GM19324 (cell line): ENCODE data around the gene DIP2B.

ENCODE experiments used
- ATAC-seq: cut with Tn5 transposase; IDR thresholded peaks from one replicate; pipeline ENCODE4 v1.9.1; 2021; ENCODE audit warnings: mild to moderate bottlenecking, moderate library complexity; ENCODE audit not compliant: unreplicated experiment, low FRiP score

The DIP2B gene

DNA sequence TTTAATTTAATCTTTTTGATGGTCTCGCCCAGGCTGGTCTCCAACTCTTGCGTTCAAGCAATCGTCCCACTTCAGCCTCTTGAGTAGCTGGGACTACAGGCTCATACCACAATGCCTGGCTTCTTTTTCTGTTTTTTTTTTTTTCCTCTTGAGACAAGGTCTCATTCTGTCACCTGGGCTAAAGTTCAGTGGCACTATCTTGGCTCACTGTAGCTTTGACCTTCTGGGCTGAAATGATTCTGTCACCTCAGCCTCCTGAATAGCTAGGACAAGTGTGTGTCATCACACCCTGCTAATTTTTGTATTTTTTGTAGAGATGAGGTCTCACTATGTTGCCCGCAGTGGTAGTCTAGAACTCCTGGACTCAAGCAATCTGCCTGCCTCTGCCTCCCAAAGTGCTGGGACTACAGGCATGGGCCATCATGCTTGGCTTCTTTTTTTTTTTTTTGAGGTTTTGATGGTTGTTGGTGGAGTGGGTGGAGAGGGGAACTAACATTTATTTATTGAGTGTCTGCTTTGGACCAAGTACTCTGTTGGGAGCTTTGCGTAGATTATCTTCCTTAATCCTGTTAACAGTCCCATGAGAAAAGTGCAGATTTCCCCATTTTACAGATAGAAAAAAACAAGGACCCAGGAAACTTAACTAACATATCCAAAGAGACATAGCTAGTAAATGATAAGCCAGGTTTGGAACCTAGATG lies 102.0 kb downstream of the DIP2B start:
- ATAC-seq, result no peak

DNA sequence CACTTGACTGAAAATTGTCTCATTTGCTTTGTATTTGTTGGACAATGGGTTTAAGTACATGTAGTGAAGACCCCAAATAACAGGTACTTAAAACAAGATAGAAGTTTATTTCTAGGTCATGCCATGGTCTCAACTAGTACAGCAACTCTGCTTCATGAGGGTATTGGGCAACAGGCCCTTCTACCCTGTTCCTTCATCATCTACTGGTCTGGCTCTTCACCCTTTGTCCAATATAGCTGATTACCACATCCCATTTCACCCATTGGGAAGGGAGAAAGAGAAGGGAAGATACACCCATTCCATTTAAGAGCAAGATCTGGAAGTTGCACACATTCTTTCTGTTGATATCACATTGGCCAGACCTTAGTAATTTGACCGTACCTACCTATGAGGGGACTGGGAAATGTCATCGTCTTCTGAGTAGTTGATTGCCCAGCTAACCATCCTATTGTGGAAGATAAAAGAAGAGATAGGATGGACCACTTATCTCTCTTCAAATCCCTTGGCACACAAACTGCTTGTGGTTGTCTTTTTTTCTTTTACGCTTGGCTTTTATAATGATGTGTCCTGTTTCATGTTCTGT lies 104.6 kb downstream of the DIP2B start:
- ATAC-seq, result no peak

DNA sequence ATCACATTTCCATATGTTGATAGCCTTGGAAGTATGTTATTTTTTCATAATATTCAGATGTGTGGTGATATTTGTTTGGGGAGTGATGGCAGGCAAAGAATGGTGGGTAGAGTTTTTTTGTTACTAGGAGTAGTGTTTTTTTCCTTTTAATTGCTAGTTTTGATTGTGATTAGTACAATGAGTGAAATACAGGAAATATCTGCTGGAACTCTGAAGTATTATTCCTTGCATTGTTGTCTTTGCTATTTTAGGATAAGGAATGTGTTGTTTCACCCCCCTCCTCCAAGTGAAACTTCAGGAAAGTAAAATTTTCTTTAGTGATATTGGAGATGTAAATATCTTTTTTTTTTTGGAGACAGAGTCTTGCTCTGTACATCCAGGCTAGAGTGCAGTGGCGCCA lies 105.4 kb downstream of the DIP2B start:
- no peak for ATAC-seq

DNA sequence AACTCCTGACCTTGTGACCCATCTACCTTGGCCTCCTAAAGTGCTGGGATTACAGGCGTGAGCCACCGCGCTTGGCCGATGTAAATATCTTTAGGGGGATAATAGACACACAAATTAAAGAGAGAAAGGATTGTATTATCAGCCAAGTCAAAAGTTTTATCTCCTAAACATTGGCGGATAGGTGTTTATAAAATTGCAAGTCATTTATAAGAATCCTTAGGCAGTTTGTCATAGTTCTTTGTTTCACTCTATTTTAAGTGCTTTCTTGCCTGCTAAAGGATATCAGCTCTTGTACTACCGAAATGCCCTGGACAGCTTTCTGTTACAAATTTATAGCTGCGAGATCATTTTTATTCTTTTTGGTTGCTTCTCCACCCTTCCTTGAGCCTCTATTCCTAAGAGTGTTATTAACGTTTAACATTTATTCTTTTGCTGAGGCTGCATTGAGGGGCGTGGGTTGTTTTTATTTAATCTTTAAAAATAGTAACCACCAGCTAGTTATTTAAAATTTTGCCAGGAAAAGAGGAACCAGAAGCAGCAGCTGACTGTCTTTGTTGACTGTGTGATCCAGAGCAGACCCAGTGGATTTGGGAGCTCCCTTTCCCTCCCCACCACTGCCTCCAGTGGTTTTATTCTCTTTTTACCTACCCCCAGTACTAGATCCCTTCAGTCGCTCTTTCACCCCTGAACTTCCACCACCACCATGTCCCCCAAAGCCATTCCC lies 106.4 kb downstream of the DIP2B start:
- ATAC-seq, result no peak

DNA sequence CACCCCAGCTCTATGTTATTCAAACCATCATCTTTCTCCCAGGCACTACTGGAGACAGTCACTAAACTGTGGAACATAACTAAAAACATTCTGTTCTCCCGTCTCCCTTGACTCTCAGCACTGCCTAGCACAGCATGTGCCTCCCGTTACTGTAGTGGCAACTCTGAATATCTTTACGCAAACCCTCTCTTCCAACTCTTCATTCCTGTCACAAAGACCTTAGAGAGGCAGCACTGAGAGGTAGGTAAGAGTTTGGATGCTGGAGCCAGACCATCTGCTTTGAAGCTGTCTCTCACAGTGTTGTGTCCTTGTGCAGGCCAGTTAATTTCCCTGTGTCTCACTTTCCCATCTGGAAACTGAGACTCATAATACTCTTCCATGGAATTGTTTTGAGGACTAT lies 108.1 kb downstream of the DIP2B start:
- ATAC-seq, result no peak

DNA sequence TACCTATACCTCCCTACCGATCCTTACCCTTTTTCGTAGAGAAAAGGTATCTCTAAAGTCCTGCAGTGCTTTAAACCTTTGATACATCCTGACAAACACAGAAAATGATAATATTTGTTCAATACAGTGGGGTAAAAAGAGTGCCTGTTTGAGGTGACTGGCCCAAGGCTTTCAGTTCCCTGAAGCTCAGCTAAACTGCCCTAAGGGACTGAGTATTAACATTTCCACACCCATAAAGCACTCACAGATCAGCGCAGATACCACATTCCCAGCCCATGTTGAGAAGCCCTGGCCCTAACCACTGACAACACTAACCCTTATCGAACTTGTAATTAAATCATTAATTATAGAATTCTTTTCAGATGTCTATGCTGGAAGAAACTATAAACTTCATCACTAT lies 108.7 kb downstream of the DIP2B start:
- no peak for ATAC-seq

DNA sequence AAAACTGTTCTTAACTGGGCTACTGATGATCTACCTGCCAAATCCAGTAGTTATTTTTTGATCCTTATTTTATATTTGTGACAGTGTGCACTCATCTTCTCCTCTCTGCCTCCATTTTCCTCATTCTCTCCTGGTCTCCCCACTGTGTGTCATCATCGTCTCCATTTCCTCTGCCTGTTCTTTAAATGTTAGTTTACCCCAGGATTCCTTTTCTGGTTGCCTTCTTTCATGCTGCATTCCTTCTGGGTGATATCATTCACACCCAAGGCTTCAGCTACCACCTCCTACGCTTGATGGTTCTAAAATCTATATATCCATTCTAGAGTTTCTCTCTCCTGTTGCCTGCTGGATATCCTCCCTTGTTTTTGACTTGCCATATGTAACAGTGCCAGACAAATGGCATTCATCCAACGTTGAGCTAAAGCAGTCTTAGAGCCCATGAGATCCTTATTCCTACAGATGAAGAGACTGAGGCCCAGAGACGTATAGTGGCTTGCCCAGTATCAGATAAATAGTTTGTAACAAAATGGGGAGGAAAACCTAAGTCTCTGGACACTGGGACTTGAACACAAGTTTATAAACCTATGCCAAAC lies 109.5 kb downstream of the DIP2B start:
- no peak for ATAC-seq

DNA sequence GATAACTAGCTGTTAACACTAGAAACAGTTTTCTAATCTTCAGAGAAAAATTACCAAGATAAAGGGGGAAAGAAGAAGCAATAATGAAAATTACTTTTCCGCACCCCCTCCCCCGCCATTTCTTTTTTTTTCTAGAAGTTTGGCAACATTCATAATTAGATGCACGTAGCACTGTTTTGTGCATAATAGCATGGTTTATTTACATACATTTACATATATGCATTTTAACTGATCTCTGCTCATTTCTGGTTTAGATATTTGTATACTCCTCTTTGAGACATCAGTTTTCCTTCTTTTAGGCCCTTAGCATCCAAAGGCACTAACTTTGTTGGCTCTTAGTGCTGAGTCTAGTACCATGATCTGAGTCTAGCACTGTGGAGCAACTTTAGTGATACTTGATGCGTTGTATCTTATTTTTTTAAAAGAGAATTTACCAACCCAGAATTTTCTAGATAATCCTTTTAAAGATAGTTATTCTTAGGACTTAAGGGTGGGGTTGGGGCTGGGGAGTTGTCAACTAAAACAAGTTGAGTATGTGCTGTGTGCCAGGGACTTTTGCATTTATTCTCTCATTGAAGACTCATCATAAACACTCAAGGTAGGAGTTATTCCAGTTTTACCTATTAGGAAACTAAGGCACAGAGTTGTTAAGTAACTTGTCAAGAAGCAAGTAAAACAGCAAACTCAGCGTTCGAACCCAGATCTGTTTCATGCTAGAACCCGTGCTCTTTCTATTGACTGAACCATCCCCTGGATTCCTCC lies 110.5 kb downstream of the DIP2B start:
- no peak for ATAC-seq

DNA sequence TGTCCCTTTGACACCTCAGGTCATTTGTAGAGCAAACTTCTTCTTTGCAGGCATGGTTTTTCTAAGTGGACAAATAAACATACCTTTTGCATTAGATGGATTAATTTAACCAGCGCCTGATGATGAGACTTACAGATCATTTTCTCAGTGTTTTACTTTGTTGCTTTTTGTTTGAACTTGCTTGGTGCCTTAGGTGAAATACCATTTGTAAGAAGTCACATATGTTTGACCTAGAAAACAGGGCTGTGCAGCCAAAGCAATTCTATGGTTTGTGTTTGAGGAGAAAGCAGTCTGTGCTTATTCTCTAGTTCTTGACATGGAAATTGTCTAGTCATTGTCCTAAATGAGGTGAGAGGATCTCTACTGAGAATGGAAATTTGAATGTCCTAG lies 111.1 kb downstream of the DIP2B start:
- ATAC-seq, result no peak

DNA sequence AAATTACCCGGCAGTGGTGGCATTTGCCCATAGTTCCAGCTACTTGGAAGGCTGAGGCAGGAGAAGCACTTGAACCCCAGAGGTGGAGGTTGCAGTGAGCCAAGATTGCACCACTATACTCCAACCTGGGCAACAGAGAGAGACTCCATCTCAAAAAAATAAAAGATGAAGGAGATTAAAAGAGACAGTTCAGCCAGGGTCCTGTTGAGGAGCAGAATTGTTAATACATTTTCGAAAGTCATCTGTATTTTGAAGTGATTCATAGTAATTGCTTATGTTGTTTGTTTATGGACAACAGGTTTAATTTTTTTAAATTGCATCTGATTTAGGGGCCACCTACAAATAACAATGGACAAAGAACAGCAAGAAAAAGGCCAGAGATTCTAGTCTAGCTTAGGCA lies 112.9 kb downstream of the DIP2B start:
- no peak for ATAC-seq

DNA sequence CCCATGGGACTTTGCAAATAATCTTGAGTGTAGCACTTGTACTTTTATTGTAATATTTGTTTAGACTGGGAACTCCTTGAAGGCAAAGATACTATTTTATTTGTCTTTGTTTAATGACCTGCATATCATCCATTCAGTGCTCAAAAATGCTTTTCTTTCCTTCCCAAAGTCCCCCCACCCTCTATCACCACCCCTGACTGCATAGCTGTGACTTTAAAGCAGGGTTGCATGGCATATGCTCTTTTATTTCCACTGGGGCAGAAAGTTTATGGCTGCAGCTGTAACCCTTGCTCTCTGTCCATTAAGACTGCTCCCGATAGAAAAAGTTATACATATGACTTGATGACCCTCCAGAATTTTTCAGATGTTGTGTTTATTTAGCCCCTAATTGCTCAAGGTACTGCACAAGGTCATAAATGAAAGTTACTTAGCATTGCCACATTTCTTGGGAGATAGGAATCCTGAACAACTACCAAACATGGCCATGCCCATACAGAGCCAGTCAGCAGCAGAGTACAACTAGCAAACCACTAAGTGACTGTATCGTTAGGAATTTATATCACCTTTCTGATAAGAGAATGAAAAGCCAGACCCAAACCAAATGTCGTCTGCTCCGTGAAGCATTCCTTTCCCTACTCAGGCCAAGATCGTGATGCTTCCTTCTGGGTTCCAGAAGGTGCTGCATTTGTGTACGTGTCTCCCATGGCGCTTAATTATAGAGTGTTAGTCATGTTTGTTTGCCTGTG lies 114.3 kb downstream of the DIP2B start:
- no peak for ATAC-seq

DNA sequence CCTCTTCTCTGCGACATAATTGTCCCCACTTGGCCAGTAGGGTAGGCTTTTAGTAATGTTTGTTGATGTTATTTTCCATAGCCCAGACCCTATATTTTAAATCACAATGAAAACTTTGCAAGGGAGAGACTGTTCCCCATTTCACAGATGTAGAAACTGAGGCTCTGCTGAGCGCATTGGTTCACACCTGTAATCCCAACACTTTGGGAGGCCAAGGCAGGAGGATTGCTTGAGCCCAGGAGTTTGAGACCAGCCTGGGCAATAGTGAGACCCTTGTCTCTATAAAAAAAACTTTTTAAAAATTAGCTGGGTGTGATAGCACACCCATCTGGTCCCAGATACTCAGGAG lies 114.8 kb downstream of the DIP2B start:
- ATAC-seq, result no peak

DNA sequence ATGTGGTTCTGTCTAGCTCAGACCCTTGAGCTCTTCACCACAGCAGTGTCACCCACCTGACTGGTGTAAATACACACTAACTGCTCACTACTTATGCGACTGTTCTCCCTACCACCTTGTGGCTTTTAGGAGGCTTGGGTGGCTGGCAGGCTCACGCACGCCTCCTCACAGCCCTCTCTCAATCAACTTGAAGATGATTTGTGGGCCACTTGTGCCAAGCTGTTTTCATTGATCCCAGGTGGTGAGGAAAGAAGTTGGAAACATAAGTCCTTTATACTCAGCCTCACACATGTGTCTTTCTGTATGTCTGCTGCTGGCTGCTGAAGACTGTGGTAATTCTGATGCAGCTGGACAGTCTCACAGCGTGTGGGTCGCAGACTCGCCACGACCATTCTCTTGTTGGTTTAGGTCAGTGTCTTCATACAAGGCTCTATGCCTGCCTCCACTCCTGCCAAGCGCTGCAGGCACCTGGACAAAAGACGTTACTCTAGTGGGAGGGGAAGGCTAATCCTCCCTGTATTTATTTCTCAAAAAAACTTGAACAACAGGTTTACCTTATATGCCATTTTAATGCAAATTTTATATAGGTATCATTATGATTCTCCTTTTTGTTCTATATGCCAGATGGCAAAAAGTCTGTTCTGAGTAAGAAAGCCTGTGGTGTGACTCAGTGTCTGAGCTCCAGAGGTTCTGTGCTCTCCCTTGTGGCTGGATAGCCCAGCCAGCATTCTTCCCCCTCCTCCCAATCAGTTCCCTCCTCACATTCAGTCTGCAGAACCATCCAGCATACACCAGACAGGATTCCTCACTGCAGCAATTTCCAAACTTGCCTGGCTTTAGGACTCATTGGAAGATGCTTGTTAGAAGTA lies 115.6 kb downstream of the DIP2B start:
- ATAC-seq, result no peak

DNA sequence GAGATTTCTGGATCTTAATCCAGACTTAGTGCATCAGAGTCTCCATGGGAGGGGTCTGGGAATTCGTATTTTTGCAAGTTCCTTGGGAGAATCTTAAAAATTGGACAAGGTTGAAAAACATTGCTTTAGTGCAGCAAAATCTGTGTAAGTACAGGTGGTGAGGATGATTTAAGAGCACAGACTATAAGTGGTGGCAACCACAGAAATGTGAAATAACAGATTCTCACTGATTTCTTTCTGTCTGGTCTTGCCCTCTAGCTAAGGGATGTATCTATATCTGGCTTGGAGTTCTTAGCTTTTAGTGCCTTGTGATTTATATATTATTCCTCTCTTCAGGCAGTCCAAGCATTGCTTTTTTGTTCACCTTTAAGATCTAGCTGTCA lies 116.2 kb downstream of the DIP2B start:
- ATAC-seq, result no peak

DNA sequence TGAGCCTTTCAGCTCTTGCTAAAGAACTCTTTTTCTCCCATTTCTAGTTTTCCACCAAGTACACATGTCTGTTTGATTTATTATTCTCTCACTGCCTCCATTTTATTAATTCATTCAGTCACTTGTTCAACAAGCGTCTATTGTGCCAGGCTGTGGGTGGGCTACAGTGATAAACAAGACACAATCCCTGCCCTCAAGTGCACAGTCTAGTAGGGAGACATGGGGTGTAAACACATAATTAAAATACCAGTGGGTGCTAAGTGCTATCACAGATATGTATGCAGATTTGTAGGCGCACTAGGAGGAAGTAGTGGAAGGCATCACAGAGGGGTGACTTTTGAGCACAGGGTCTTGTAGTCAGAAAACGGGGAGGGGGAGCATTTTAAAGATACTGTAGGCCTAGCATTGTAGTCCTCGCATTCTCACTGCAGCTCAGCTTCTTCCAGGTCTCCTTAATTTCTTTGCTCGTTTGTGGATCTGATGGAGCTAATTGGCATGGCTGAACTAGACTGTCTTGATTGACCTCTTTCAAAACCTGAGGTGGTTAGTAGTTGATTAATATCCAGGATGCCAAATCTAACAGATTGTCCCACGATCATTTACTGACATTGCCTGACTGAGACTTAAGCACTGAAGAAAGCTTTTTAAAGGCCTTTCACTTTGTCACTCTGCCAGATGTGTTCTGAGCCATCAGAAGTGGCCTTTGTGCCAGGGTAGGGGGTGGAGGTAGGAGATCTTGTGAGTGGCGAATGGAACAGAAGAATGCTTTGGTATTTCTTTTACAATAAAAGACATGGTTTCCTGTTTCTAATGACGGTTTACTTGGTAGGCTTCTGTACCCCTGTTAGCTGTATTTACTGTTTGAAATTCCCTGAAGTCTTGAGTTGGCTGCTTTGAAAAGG lies 116.9 kb downstream of the DIP2B start:
- no peak for ATAC-seq

DNA sequence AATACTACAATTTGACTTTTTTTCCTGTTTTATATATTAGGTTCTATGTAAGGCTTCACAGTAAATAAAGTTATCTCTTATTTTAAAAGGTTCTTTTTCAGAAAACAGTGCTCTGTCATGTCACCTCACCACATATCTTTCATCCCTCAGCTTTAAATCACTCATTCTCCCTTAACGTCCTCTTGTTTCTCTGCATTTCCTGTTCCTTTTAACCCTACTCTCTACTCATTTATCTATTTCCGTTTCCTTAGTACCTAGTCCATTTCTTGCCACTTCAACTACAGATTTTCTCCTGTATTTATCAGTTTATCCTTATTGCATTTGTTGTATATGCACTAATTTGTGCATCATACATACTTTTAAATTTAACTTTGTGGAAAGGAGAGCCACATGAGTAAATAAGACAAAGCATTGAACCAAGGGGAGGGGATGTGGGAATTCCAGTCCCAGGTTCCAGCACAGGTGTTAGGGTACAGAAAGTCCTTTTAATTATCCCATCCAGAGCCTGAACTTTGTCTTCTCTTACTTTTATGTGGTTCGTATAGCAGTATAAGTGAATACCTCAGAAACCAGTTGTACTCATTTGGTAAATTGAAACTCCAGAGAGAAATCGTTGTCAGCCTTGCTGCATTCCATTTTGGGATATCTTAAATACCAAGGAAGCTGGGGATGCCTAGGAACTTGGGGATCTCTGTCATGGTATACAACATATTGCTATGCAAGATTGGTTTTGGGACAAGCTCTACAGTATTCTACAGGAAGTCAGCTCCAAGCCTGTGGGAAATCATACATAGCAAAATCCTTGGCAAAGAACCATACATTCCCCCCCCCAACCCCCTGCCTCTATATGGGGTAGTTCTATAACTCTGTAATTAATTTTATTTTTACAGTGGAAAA lies 120.5 kb downstream of the DIP2B start:
- ATAC-seq, result no peak

DNA sequence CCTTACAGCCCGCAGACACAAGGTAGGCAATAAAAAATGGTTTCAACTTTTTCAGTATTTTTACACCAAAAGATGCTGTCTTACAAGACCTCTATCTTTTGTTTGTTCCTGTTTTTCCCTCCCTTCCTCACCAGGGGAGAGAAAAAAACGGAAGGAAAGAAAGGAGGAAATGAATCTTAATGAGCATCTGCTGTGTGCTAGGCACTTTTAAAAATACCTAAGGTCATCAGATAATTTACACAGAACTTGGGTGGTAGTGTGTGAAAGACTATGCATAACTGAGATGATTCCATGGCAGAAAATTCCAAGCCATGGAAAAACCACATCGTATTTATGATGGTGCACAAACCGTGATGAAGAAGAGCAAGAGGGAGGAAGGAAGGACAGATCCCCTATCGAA lies 121.2 kb downstream of the DIP2B start:
- ATAC-seq, result no peak
